Mesendoderm (in vitro differentiated cells): ENCODE results near the gene PGAM1.
"Not testable (repeated sequence)": the region's sequence is repeated elsewhere in the genome, so short reads cannot be mapped to it uniquely, and the experiment has no call there.

Experiments used
- DNase-seq: peaks from one replicate; pipeline ENCODE4 v3.0.0; 2013
- H2AK5ac ChIP-seq: 2 replicates; pipeline ENCODE4 v1.6.1; 2013; ENCODE audit warnings: low read length, inconsistent platforms
- H2BK120ac ChIP-seq: 2 replicates; pipeline ENCODE4 v1.6.1; 2013; ENCODE audit warnings: low read depth, mild to moderate bottlenecking, low read length, moderate library complexity, mixed read lengths
- H2BK15ac ChIP-seq: replicated peaks from 2 replicates; pipeline ENCODE4 v1.6.1; 2013; ENCODE audit warnings: low read depth, mild to moderate bottlenecking, moderate library complexity
- H2BK5ac ChIP-seq: 2 replicates; pipeline ENCODE4 v1.6.1; 2013; ENCODE audit warnings: low read length, inconsistent platforms
- H3K18ac ChIP-seq: 2 replicates; pipeline ENCODE4 v1.6.1; 2013; ENCODE audit warnings: mild to moderate bottlenecking, low read length, mixed read lengths
- H3K23ac ChIP-seq: one replicate; pipeline ENCODE4 v1.6.1; 2013; ENCODE audit warnings: low read length
- H3K27ac ChIP-seq: 2 replicates; pipeline ENCODE4 v1.5.1; 2013; ENCODE audit warnings: low read depth, mild to moderate bottlenecking, inconsistent platforms, low read length, moderate library complexity
- H3K27me3 ChIP-seq: 2 replicates; pipeline ENCODE4 v1.6.1; 2013; ENCODE audit warnings: low read length, control low read depth, mild to moderate bottlenecking, inconsistent platforms; ENCODE audit not compliant: insufficient read depth, poor library complexity
- H3K36me3 ChIP-seq: 2 replicates; pipeline ENCODE4 v1.6.1; 2013; ENCODE audit warnings: low read length, inconsistent platforms; ENCODE audit not compliant: control insufficient read depth, insufficient read depth
- H3K4ac ChIP-seq: one replicate; pipeline ENCODE4 v1.6.1; 2013; ENCODE audit warnings: low read depth, mild to moderate bottlenecking, low read length, moderate library complexity
- H3K4me1 ChIP-seq: 2 replicates; pipeline ENCODE4 v1.6.1; 2013; ENCODE audit warnings: low read depth, low read length, inconsistent platforms; ENCODE audit not compliant: control insufficient read depth
- H3K4me2 ChIP-seq: 2 replicates; pipeline ENCODE4 v1.6.1; 2013; ENCODE audit warnings: low read length
- H3K4me3 ChIP-seq: 2 replicates; pipeline ENCODE4 v1.5.1; 2013; ENCODE audit warnings: mild to moderate bottlenecking, low read length
- H3K56ac ChIP-seq: one replicate; pipeline ENCODE4 v1.6.1; 2013; ENCODE audit warnings: low read length
- H3K79me1 ChIP-seq: 2 replicates; pipeline ENCODE4 v1.6.1; 2013; ENCODE audit warnings: low read length, inconsistent platforms
- H3K79me2 ChIP-seq: 2 replicates; pipeline ENCODE4 v1.6.1; 2013; ENCODE audit warnings: mild to moderate bottlenecking, low read length; ENCODE audit not compliant: control insufficient read depth, insufficient read depth
- H3K9ac ChIP-seq: 2 replicates; pipeline ENCODE4 v1.6.1; 2013; ENCODE audit warnings: low read length, inconsistent platforms
- H4K5ac ChIP-seq: one replicate; pipeline ENCODE4 v1.6.1; 2013; ENCODE audit warnings: low read length
- H4K8ac ChIP-seq: one replicate; pipeline ENCODE4 v1.6.1; 2013; ENCODE audit warnings: low read depth, mild to moderate bottlenecking, control low read depth, low read length, moderate library complexity
- WGBS: extraction: QIAGEN DNeasy Blood & Tissue Kit; methylation state at CpG from one replicate; pipeline ENCODE4 v1.1.7; 2013; ENCODE audit warnings: low lambda C conversion rate, missing lambda C conversion rate; ENCODE audit not compliant: insufficient coverage; ENCODE audit errors: extremely low coverage; 5-methylcytosine and 5-hydroxymethylcytosine counted together

Gene PGAM1

DNA sequence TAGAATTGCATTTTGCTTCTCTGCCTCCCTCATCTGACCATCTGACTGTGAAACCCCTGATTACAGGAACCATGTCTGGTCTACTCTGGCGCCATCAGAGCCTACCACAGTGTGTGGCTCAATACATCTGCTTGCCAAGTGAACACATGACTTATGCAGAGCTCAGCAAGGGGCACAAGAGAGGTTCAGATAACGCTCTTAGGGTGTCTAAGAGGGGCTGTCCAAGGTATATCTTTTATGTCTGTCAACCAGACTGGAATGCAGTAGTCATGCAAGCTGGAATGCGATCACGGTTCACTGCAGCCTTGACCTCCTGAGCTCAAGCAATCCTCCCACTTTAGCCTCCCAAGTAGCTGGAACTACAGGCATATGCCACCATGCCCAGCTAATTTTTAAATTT lies 14.6 kb upstream of the PGAM1 start:
- Histone ChIP-seq H4K5ac (no peak overlapping the region), H2BK15ac (no peak overlapping the region), H3K27ac (no peak overlapping the region), H4K8ac (no peak overlapping the region), H3K4me2 (no peak overlapping the region), H3K4ac (no peak overlapping the region), H3K36me3 (no peaks in the 10 kb centered on the region), H3K56ac (no peak overlapping the region), H2BK120ac (no peak overlapping the region), H2AK5ac (no peak overlapping the region), H3K79me2 (no peaks in the 10 kb centered on the region), H3K18ac (no peak overlapping the region), H3K79me1 (no peaks in the 10 kb centered on the region), H3K4me1 (no peaks in the 10 kb centered on the region), H3K27me3 (no peaks in the 10 kb centered on the region), H3K9ac (no peak overlapping the region), H2BK5ac (no peak overlapping the region), H3K23ac (no peak overlapping the region), H3K4me3 (no peak overlapping the region)
- no peak for DNase-seq
- WGBS = no CpG with 5 or more reads among the region's 4 CpGs

DNA sequence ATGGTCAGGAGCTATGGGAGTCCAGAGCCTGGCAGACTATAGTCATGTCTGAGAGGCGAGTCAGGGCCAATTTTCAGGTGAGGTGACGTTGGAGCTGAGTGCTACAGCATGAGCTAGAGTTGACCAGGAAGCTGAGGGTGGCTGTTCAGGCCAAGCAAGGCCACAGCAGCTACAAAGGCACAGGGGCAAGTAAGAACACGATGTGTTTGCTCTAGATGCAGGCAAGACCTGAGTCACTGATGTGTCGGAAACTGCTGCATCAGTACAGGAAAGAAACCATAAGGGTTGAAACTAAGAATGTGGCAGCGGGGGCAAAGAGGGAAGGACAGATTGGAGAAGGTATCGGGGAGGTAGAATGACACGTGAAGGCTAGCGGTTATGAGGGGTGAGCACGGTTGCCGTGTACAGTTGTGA lies 13.1 kb upstream of the PGAM1 start:
- no CpG with 5 or more reads among the region's 10 CpGs for WGBS
- DNase-seq = no peak

GRCh38 chr10:97416565-97416964 lies 9.4 kb upstream of the PGAM1 start:
- Histone ChIP-seq H3K36me3 (no peaks in the 10 kb centered on the region), H3K56ac (no peak overlapping the region)
- WGBS = no CpG with 5 or more reads among the region's 6 CpGs

More for the DNA sequence above, 13.1 kb upstream of the PGAM1 start:
- H4K5ac ChIP-seq = no peak overlapping the region
- no peak overlapping the region for H2BK120ac ChIP-seq
- no peak overlapping the region for H3K27ac ChIP-seq
- H3K79me2 ChIP-seq = no peaks in the 10 kb centered on the region
- no peak overlapping the region for H2BK15ac ChIP-seq
- no peak overlapping the region for H3K4me2 ChIP-seq
- no peaks in the 10 kb centered on the region for H3K4me1 ChIP-seq
- H2BK5ac ChIP-seq = no peak overlapping the region
- no peak overlapping the region for H2AK5ac ChIP-seq
- no peak overlapping the region for H3K4me3 ChIP-seq
- H3K9ac ChIP-seq = no peak overlapping the region
- no peaks in the 10 kb centered on the region for H3K27me3 ChIP-seq
- no peaks in the 10 kb centered on the region for H3K36me3 ChIP-seq
- H3K4ac ChIP-seq = no peak overlapping the region
- H4K8ac ChIP-seq = no peak overlapping the region
- H3K79me1 ChIP-seq = no peaks in the 10 kb centered on the region
- H3K23ac ChIP-seq = no peak overlapping the region
- no peak overlapping the region for H3K18ac ChIP-seq
- no peak overlapping the region for H3K56ac ChIP-seq

GRCh38 chr10:97423757-97424098 lies 2.3 kb upstream of the PGAM1 start:
- H3K4ac ChIP-seq, H4K5ac ChIP-seq, H3K9ac ChIP-seq, H3K4me1 ChIP-seq, DNase-seq, H3K27ac ChIP-seq, H3K27me3 ChIP-seq, H3K79me1 ChIP-seq, H2BK15ac ChIP-seq, H3K36me3 ChIP-seq, H3K18ac ChIP-seq, H2AK5ac ChIP-seq, H3K23ac ChIP-seq, H3K56ac ChIP-seq, H4K8ac ChIP-seq, H2BK5ac ChIP-seq, H2BK120ac ChIP-seq, H3K4me2 ChIP-seq, H3K4me3 ChIP-seq: not testable (repeated sequence)
- peaks cover 25% of the 10 kb centered on the region for H3K79me2 ChIP-seq
- no CpG with 5 or more reads among the region's 8 CpGs for WGBS

More at GRCh38 chr10:97416565-97416964, 9.4 kb upstream of the PGAM1 start:
- H3K27ac ChIP-seq = no peak overlapping the region
- no peak overlapping the region for H2BK5ac ChIP-seq
- H3K4me2 ChIP-seq = no peak overlapping the region
- H4K8ac ChIP-seq = no peak overlapping the region
- no peak for DNase-seq
- no peak overlapping the region for H3K23ac ChIP-seq
- H3K4me1 ChIP-seq = peaks cover 2% of the 10 kb centered on the region
- no peak overlapping the region for H2AK5ac ChIP-seq
- H3K27me3 ChIP-seq = no peaks in the 10 kb centered on the region
- H2BK15ac ChIP-seq = no peak overlapping the region
- H3K79me1 ChIP-seq = no peaks in the 10 kb centered on the region
- no peak overlapping the region for H3K9ac ChIP-seq
- H3K79me2 ChIP-seq = no peaks in the 10 kb centered on the region
- no peak overlapping the region for H3K18ac ChIP-seq
- H3K4me3 ChIP-seq = no peak overlapping the region
- H3K4ac ChIP-seq = no peak overlapping the region
- H2BK120ac ChIP-seq = no peak overlapping the region
- H4K5ac ChIP-seq = no peak overlapping the region

- Histone ChIP-seq H2BK120ac (no peak overlapping the region), H3K4me3 (peak overlapping the region; percentile 100), H3K27ac (peak overlapping the region; percentile 94), H3K9ac (peak overlapping the region; percentile 92), H2BK5ac (peak overlapping the region; percentile 26), H3K79me2 (peaks cover 34% of the 10 kb centered on the region), H3K4ac (peak overlapping the region; percentile 99), H4K8ac (no peak overlapping the region), H3K27me3 (no peaks in the 10 kb centered on the region), H3K56ac (peak overlapping the region; percentile 94), H3K18ac (peak overlapping the region; percentile 98), H3K36me3 (peaks cover 13% of the 10 kb centered on the region), H3K4me2 (peak overlapping the region; percentile 70), H2BK15ac (no peak overlapping the region), H3K79me1 (peaks cover 2% of the 10 kb centered on the region), H3K4me1 (peaks cover 5% of the 10 kb centered on the region), H4K5ac (no peak overlapping the region), H2AK5ac (no peak overlapping the region), H3K23ac (peak overlapping the region; percentile 98)
- no CpG with 5 or more reads among the region's 34 CpGs for WGBS
- DNase-seq = peak; percentile 67
Measured at GRCh38 chr10:97426776-97427570, 982 bp downstream of the PGAM1 start.
